SK-N-SH treated with all-trans-retinoic acid at 6 μM for 48 hours (cell line): ENCODE data around the gene YEATS2.

Experiments
- GLIS3 ChIP-seq: fragments of 250-450 bp; sonication (Bioruptor Pico); IDR thresholded peaks from 2 replicates; pipeline ENCODE4 v1.5.0; 2020; ENCODE audit warnings: mild to moderate bottlenecking, moderate library complexity
- TOX ChIP-seq: fragments of 250-450 bp; sonication (Bioruptor Pico); IDR thresholded peaks from 2 replicates; pipeline ENCODE4 v1.8.0; 2021; ENCODE audit warnings: mild to moderate bottlenecking, moderate library complexity, borderline replicate concordance

DNA sequence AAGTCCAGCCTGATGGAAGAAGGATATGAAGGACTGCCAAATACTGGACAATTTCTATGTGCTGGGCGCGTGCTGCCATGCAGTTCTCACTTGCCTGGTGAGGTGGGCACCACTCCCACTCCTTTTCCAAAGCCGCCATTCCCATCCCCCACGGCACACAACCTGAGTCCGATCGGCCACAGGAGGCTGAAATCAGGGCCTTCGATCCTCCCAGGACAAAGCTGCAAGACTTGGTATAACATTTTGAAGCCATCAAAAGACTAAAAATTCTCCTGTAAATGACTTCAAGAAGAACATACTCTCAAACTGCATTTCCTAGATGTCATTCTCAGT lies 130.9 kb downstream of the YEATS2 start:
- TF ChIP-seq GLIS3 (CRISPR knock-in tag) (no peak), TOX (CRISPR knock-in tag) (no peak)
